Measurements from ENCODE around the gene CDH4.

CDH4 gene

GRCh38 chr20:61533231-61533631 lies 281.2 kb downstream of the CDH4 start:
- DNase-seq (ENCODE audit: low read depth, low spot score) = no peak

GRCh38 chr20:61534346-61534745 lies 282.3 kb downstream of the CDH4 start:
- DNase-seq (ENCODE audit: low read depth, low spot score) = no peak

GRCh38 chr20:61535091-61535490 lies 283.0 kb downstream of the CDH4 start:
- no peak for DNase-seq (ENCODE audit: low read depth, low spot score)

DNA sequence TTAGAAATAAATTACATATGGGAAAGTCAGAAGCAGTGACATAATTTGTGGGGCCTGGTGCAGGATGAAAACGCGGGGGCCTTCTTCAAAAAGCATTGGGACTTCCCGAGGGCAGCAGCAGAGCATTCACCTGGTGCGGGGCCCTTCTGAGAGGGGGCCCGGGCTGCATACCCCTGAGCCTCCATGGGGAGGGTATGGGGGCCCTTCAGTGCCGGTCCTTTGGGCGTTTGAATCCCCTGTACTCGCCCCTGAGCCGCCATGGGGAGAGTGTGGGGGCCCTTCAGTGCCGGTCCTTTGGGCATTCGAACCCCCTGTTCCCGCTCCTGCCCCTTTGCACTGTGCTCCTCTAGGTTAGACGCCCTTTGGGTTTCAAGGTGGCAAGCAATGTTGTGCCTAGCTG lies 283.5 kb downstream of the CDH4 start:
- no peak for DNase-seq (ENCODE audit: low read depth, low spot score)

DNA sequence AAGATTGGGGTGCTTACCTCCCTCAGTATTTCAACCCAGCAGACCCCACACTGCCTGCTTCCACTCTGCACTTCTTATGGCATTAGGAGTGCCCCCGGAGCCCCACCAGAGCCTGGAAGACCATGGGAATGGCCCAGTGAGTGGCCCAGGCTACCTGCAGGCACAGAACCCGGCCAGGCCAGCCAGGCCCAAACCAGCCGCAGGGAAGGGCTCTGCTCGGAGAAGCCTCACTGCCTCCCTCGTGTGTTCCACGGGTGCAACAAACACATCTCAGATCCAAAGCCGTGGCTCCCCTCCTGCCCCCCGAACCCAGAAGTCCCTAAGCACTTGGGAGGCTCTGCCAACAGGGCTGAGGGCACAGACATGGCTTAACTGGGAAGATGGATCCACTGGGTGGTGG lies 283.9 kb downstream of the CDH4 start:
- no peak for DNase-seq (ENCODE audit: low read depth, low spot score)

DNA sequence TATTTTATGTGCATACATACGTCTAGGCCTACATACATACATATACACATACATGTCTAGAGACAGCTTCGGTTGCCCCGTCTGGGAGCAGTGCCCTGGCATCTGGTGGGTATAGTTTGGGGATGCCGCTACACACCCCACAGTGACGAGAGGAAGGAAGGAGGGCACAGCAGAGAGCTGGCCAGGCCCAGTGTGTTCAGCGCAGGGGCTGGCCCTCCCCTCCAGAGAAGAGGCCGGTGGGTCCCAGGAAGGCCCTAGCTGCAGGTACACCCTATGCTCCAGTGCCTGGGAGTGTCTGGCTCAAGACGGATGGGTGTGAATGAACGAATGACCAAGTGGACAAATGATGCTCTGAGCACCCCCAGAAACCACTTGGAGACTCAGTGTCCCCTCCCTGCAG lies 284.6 kb downstream of the CDH4 start:
- DNase-seq (ENCODE audit: low read depth, low spot score) = no peak

GRCh38 chr20:61537239-61538182 lies 285.4 kb downstream of the CDH4 start:
- no peak for DNase-seq (ENCODE audit: low read depth, low spot score)

DNA sequence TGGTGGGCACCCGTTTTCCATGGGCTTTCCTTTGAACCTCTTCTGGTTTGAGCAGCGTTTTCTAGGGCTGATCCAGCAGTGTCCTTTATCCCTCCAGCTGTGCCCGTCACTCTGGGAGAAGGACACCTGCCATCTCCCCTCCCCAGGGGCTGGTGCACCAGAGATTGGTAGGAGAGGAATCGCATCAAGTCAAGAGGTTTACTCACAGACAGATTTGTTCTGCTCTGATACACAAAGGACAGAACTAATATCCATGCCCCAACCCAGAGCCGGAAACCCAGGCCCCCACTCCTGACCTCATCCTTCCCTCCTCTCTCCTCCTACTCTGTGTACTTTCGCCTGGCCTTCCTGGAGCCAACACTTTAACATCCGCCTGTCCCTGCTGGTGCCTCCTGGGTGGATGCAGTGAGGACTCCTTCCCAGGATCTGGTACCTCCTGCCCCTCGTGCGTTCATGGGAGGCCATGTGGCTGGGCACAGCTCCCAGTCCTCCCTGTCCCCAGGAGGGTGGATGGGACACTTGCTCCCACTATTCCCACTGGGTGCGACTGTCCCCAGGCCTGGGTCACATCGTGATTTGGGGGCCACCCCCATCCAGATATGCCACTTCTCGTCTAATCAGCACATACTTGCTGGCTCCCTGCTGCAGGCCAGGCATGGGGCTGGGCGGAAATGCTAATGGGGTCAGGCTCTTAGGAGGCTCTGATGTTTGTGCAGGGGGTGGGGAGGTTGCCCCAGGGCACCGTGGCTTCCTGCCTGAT lies 286.3 kb downstream of the CDH4 start:
- DNase-seq (ENCODE audit: low read depth, low spot score) = no peak

DNA sequence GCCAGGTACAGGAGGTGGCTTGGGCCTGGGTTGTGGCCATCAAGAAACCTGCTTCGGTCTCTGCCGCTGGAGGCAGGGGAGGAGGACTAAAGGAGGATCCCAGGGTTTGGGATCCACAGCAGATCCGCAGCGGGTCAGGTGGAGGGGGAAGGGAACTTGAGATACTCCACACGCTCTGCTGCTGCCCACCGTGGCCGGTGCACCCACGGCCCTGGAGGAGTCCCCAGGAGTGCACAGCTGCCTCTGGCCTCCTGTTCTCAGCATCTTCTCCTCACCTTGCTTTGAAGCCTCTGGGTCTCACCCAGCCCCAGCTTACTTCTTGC lies 286.8 kb downstream of the CDH4 start:
- no peak for DNase-seq (ENCODE audit: low read depth, low spot score)

DNA sequence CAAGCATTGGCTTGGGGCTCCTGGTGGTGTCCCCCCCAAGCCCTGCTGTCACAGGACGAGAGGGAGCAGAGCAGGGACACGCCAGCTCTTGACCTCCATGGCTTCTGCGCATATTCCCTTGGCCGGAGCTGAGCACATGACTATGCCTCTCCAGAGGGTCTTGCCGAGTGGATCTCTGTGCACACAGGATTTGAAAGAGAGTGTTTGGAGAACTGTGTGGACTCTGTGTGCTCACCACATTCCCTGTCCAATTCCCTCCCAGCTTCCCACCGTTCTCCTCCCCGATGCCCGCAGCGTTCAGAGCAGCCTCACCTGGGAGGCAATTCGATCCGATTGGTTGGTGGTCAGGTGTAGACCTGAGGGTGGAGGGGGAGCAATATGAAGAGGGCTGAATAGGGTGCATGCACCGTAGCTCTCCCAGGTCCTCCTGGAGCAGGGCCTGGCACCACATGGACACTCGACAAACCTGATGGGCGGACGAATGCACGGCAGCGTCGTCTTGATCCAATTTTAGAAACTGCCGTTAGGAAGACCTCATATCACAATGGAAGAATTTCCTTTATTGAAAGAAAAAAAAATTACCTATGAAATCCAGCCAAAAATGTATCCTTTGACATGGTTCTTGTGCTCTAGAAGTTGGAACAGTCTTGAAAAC lies 287.8 kb downstream of the CDH4 start:
- no peak for DNase-seq (ENCODE audit: low read depth, low spot score)

GRCh38 chr20:61541537-61541936 lies 289.5 kb downstream of the CDH4 start:
- no peak for DNase-seq (ENCODE audit: low read depth, low spot score)

GRCh38 chr20:61543086-61543485 lies 291.0 kb downstream of the CDH4 start:
- DNase-seq (ENCODE audit: low read depth, low spot score) = no peak

DNA sequence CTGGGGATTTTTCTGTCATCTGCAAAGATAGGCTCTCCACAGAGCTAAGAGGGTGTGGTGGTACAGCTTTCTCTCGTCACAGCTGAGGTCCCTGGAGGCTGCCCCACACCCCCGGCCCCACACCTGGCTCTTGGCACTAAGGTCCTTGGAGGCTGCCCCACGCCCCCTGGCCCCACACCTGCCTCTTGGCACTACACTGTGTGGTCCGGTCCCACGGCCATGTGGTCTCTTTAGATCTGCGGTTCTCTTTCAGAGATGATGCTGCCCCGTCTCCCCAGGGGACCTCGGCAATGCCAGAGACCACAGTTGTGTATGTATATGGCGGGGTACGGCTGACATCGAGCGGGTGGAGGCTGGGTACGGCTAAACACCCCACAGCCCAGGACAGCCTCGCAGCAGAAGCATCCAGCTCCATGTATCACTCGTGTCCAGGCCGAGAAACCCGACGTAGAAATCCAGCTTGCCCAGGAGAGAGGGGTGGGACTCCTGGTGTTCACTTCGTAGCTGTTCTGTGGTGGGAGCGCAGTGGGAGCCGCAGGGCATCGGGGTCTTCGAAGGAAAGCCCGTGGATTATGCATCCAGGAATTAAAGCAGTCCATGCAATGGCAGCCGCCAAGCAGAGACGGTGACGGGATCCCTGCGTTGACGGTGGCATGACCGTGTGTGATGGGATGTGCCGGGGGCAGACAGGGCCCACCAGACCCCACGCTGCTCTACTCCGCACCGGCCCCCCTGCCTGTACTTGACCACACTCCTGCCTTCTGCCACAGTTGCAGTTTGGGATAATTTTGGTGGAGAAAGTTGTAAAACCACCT lies 292.1 kb downstream of the CDH4 start:
- no peak for DNase-seq (ENCODE audit: low read depth, low spot score)

GRCh38 chr20:61544910-61545889 lies 293.1 kb downstream of the CDH4 start:
- no peak for DNase-seq (ENCODE audit: low read depth, low spot score)

GRCh38 chr20:61546641-61547040 lies 294.6 kb downstream of the CDH4 start:
- DNase-seq (ENCODE audit: low read depth, low spot score) = no peak

GRCh38 chr20:61548069-61548468 lies 296.0 kb downstream of the CDH4 start:
- DNase-seq (ENCODE audit: low read depth, low spot score) = no peak

DNA sequence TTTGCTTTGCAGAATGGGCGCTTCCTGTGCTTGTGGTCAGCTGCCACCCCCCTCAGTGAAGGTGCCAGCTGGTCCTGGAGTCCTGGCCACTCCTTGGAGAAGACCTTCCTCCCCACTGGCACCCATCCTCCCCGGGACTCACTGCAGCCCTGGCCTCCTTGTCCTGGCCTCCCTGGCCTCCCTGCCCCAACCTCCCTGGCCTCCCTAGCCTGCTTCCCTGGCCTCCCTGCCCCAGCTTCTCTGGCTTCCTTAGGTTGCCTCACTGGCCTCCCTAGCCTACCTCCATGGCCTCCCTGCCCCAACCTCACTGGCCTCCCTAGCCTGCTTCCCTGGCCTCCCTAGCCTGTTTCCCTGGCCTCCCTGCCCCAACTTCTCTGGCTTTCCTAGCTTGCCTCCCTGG lies 297.8 kb downstream of the CDH4 start:
- no peak for DNase-seq (ENCODE audit: low read depth, low spot score)

- DNase-seq (ENCODE audit: low read depth, low spot score) = no peak
These were observed 299.3 kb downstream of the CDH4 start for GRCh38 chr20:61551401-61551800.

DNA sequence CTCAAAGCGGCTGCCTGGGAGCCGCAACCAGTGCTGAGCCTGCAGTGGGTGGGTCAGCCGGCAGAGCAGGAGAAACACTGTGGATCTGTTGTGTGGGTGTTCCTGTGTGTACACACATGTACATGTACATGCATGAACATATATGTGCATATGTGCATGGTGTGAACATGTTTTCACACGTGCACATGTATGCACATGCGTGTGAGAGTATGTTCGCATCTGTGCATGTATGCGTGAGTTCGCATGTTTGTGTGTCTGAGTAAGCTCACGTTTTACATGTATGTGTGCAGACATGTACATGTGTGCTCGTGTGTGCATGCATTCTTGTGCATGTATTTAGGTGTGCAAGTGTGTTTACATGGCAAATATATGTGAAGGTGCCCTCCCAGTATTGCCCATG lies 302.6 kb downstream of the CDH4 start:
- DNase-seq (ENCODE audit: low read depth, low spot score) = no peak

- no peak for DNase-seq (ENCODE audit: low read depth, low spot score)
These were observed 303.5 kb downstream of the CDH4 start for GRCh38 chr20:61555566-61555965.
